ENCODE results near the gene RMDN3.

The RMDN3 gene

GRCh38 chr15:40688932-40689799 is 65.9 kb downstream of the RMDN3 start:
- Histone ChIP-seq H3K27me3 (ENCODE audit: insufficient read depth, low read depth) (no peaks in the 10 kb centered on the region), H3K36me3 (ENCODE audit: insufficient read depth) (no peaks in the 10 kb centered on the region), H3K9ac (no peak overlapping the region), H2AFZ (ENCODE audit: low read depth) (no peak overlapping the region), H3K27ac (no peak overlapping the region), H3K4me2 (no peak overlapping the region), H3K4me1 (ENCODE audit: low read depth, poor library complexity, severe bottlenecking) (peaks cover 20% of the 10 kb centered on the region), H3K79me2 (ENCODE audit: insufficient read depth, low read depth) (no peaks in the 10 kb centered on the region), H4K20me1 (ENCODE audit: insufficient read depth) (no peaks in the 10 kb centered on the region), H3K4me3 (IDR thresholded peaks at IDR 0.05; ENCODE audit: insufficient read depth, low read depth, low read length) (no peak overlapping the region)
- TF ChIP-seq CTCF (conservative IDR thresholded peaks at IDR 0.05; ENCODE audit: low read depth, low read length), result no peak
